Loucy (cell line): ENCODE data around the gene SMG9.
A peak's percentile ranks its signal among the peaks of the same experiment; 100 is the strongest.

Source experiments
- H2AFZ ChIP-seq: fragments of 200-600 bp; sonication (generic); 2 replicates; pipeline ENCODE4 v1.6.0; 2016; ENCODE audit warnings: antibody characterized with exemption, mild to moderate bottlenecking, low read length, moderate library complexity
- H3F3A ChIP-seq: fragments of 200-600 bp; 2 replicates; pipeline ENCODE4 v1.6.0; 2016; ENCODE audit warnings: antibody characterized with exemption, low read depth, mild to moderate bottlenecking
- H3K27me3 ChIP-seq: fragments of 200-600 bp; sonication (generic); 2 replicates; pipeline ENCODE4 v1.6.1; 2014; ENCODE audit warnings: low read length, mild to moderate bottlenecking; ENCODE audit not compliant: insufficient read depth, poor library complexity, severe bottlenecking
- H3K36me3 ChIP-seq: fragments of 200-600 bp; sonication (generic); 2 replicates; pipeline ENCODE4 v1.6.1; 2016; ENCODE audit warnings: low read length; ENCODE audit not compliant: insufficient read depth
- H3K4me1 ChIP-seq: fragments of 200-600 bp; sonication (generic); 2 replicates; pipeline ENCODE4 v1.5.1; 2014; ENCODE audit warnings: low read length, mild to moderate bottlenecking; ENCODE audit not compliant: insufficient read depth, poor library complexity, severe bottlenecking
- H3K4me2 ChIP-seq: fragments of 200-600 bp; sonication (generic); 2 replicates; pipeline ENCODE4 v1.6.0; 2014; ENCODE audit warnings: antibody characterized with exemption, low read length, low read depth, mild to moderate bottlenecking; ENCODE audit not compliant: poor library complexity, severe bottlenecking
- H3K4me3 ChIP-seq: fragments of 200-600 bp; sonication (generic); 2 replicates; pipeline ENCODE4 v1.5.1; 2014; ENCODE audit warnings: low read length, mild to moderate bottlenecking, mixed read lengths; ENCODE audit not compliant: poor library complexity, severe bottlenecking
- H3K79me2 ChIP-seq: fragments of 200-600 bp; sonication (generic); 2 replicates; pipeline ENCODE4 v1.6.1; 2014; ENCODE audit warnings: low read length; ENCODE audit not compliant: insufficient read depth
- H3K9ac ChIP-seq: fragments of 200-600 bp; sonication (generic); 2 replicates; pipeline ENCODE4 v1.6.0; 2014; ENCODE audit warnings: mild to moderate bottlenecking, low read depth, low read length, moderate library complexity; ENCODE audit not compliant: poor library complexity, severe bottlenecking
- H3K9me2 ChIP-seq: fragments of 200-600 bp; sonication (generic); replicated peaks from 2 replicates; pipeline ENCODE4 v1.6.1; 2016; ENCODE audit warnings: low read depth, low read length, mixed read lengths
- H3K9me3 ChIP-seq: fragments of 200-600 bp; sonication (generic); 2 replicates; pipeline ENCODE4 v1.6.1; 2014; ENCODE audit warnings: mild to moderate bottlenecking, antibody characterized with exemption, low read length, low read depth; ENCODE audit not compliant: insufficient read depth
- H4K20me1 ChIP-seq: fragments of 200-600 bp; sonication (generic); 2 replicates; pipeline ENCODE4 v1.6.0; 2014; ENCODE audit warnings: antibody characterized with exemption, low read length, mild to moderate bottlenecking; ENCODE audit not compliant: insufficient read depth, poor library complexity, severe bottlenecking
- EZH2phosphoT487 ChIP-seq: fragments of 200-600 bp; IDR thresholded peaks from 2 replicates; pipeline ENCODE4 v1.6.1; 2018; ENCODE audit warnings: antibody characterized with exemption, mild to moderate bottlenecking, moderate library complexity, borderline replicate concordance
- TF ChIP-seq, protein P1 (sequence below): fragments of 200-600 bp; sonication (generic); conservative IDR thresholded peaks from 2 replicates; pipeline ENCODE4 v1.5.1; 2014; ENCODE audit warnings: mild to moderate bottlenecking, antibody characterized with exemption, low read length

The SMG9 gene

GRCh38 chr19:43782311-43782660 lies 27.5 kb upstream of the SMG9 start:
- TF ChIP-seq, protein P1, sequence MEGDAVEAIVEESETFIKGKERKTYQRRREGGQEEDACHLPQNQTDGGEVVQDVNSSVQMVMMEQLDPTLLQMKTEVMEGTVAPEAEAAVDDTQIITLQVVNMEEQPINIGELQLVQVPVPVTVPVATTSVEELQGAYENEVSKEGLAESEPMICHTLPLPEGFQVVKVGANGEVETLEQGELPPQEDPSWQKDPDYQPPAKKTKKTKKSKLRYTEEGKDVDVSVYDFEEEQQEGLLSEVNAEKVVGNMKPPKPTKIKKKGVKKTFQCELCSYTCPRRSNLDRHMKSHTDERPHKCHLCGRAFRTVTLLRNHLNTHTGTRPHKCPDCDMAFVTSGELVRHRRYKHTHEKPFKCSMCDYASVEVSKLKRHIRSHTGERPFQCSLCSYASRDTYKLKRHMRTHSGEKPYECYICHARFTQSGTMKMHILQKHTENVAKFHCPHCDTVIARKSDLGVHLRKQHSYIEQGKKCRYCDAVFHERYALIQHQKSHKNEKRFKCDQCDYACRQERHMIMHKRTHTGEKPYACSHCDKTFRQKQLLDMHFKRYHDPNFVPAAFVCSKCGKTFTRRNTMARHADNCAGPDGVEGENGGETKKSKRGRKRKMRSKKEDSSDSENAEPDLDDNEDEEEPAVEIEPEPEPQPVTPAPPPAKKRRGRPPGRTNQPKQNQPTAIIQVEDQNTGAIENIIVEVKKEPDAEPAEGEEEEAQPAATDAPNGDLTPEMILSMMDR, result no peak
- TF ChIP-seq EZH2phosphoT487, result no peak
- H3K4me2 ChIP-seq, result no peak overlapping the region
- H3K4me3 ChIP-seq, result no peak overlapping the region
- peaks cover 22% of the 10 kb centered on the region; the same call in 1 of the 2 replicates for H3K79me2 ChIP-seq
- no peaks in the 10 kb centered on the region for H3K9me2 ChIP-seq
- peaks cover 56% of the 10 kb centered on the region for H3K4me1 ChIP-seq
- peak overlapping the region; percentile 8 for H3K9ac ChIP-seq
- no peaks in the 10 kb centered on the region for H3K27me3 ChIP-seq
- H4K20me1 ChIP-seq, result no peaks in the 10 kb centered on the region
- H3K36me3 ChIP-seq, result no peaks in the 10 kb centered on the region
- no peaks in the 10 kb centered on the region for H3F3A ChIP-seq
- no peaks in the 10 kb centered on the region for H3K9me3 ChIP-seq
- no peak overlapping the region for H2AFZ ChIP-seq

DNA sequence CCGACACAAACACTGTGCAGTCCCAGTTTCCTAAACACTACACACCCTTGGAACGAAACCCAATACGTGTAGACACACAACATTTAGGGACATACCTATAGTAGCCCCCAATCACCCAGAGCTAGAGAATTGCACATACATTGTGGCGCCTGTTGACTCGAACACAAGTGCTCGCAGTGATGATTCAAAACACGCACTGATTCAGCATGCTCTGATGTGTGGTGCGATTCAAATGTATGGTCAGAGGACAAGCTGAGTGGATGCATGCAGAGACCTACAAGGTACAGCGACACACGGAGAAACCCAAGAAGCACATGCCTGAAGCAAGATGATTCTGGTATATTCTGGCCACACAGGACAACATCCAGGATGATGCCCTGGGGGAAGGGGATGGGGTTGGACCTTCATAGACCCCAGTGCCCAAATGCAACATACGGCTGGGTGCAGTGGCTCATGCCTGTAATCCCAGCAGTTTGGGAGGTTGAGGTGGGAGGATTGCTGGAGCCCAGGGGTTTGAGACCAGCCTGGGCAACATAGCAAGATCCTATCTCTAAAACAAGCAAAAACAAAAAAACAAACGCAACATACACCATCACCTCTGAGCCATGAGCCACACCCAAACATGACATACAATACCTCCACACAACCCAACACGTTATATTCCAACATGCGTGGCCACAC lies 27.0 kb upstream of the SMG9 start:
- no peaks in the 10 kb centered on the region for H3F3A ChIP-seq
- peak overlapping the region; percentile 71 for H3K4me2 ChIP-seq
- H3K79me2 ChIP-seq, result peaks cover 25% of the 10 kb centered on the region; the same call in 1 of the 2 replicates
- no peak overlapping the region for H2AFZ ChIP-seq
- no peaks in the 10 kb centered on the region for H3K36me3 ChIP-seq
- no peaks in the 10 kb centered on the region for H3K9me2 ChIP-seq
- no peaks in the 10 kb centered on the region for H3K27me3 ChIP-seq
- H3K4me3 ChIP-seq, result no peak overlapping the region
- no peaks in the 10 kb centered on the region for H3K9me3 ChIP-seq
- H3K4me1 ChIP-seq, result peaks cover 61% of the 10 kb centered on the region
- TF ChIP-seq, protein P1, result no peak
- TF ChIP-seq EZH2phosphoT487, result no peak
- H3K9ac ChIP-seq, result no peak overlapping the region
- H4K20me1 ChIP-seq, result no peaks in the 10 kb centered on the region

- H3K9me3 ChIP-seq, result no peaks in the 10 kb centered on the region
- peak within 1 kb of the TSS; percentile 74 for H3K4me3 ChIP-seq
- H3F3A ChIP-seq, result no peaks in the 10 kb centered on the region
- no peaks in the 10 kb centered on the region for H4K20me1 ChIP-seq
- no peaks in the 10 kb centered on the region for H3K9me2 ChIP-seq
- no peaks in the 10 kb centered on the region for H3K27me3 ChIP-seq
- TF ChIP-seq, protein P1, result no peak
- TF ChIP-seq EZH2phosphoT487, result no peak
- H3K9ac ChIP-seq, result peak within 1 kb of the TSS; percentile 80
- H3K79me2 ChIP-seq, result peaks cover 33% of the 10 kb centered on the region; the same call in 1 of the 2 replicates
- peak within 1 kb of the TSS; percentile 21; the same call in 1 of the 2 replicates for H2AFZ ChIP-seq
- H3K4me1 ChIP-seq, result peaks cover 69% of the 10 kb centered on the region
- H3K36me3 ChIP-seq, result no peaks in the 10 kb centered on the region
- H3K4me2 ChIP-seq, result peak within 1 kb of the TSS; percentile 71
These were observed 26.2 kb upstream of the SMG9 start, which contains the start of gene KCNN4 for GRCh38 chr19:43780706-43781525. TSS of gene KCNN4 (minus strand) at chr19:43780973. CDS start at chr19:43780861, 112 bp downstream.
